OCI-LY7 (cell line): ENCODE data around the gene APRT.

Experiments used
- EZH2phosphoT487 ChIP-seq: fragments of 200-600 bp; sonication (generic); IDR thresholded peaks from 2 replicates; pipeline ENCODE4 v1.6.1; 2018; ENCODE audit warnings: low read depth, borderline replicate concordance, mild to moderate bottlenecking, mixed run types, antibody characterized with exemption, low read length, moderate library complexity, mixed read lengths
- TF ChIP-seq, protein P1 (sequence below): fragments of 200-600 bp; sonication (generic); conservative IDR thresholded peaks from 2 replicates; pipeline ENCODE4 v1.5.1; 2014; ENCODE audit warnings: mild to moderate bottlenecking, antibody characterized with exemption, low read length, moderate library complexity, mixed read lengths

DNA sequence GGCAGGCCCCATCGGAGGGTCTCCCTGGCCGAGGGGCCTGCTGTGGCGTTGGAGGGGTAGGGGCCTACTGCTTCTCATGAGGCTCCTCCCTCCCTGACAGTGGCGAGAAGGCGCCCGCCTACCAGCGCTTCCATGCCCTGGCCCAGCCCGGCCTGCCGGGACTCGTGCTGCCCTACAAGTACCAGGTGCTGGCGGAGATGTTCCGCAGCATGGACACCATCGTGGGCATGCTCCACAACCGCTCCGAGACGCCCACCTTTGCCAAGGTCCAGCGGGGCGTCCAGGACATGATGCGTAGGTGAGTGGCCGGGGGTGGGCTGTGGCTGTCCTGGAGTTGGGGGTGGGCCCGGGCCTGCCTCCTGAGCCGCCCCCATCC, 6.4 kb downstream of the APRT start:
- TF ChIP-seq, protein P1, sequence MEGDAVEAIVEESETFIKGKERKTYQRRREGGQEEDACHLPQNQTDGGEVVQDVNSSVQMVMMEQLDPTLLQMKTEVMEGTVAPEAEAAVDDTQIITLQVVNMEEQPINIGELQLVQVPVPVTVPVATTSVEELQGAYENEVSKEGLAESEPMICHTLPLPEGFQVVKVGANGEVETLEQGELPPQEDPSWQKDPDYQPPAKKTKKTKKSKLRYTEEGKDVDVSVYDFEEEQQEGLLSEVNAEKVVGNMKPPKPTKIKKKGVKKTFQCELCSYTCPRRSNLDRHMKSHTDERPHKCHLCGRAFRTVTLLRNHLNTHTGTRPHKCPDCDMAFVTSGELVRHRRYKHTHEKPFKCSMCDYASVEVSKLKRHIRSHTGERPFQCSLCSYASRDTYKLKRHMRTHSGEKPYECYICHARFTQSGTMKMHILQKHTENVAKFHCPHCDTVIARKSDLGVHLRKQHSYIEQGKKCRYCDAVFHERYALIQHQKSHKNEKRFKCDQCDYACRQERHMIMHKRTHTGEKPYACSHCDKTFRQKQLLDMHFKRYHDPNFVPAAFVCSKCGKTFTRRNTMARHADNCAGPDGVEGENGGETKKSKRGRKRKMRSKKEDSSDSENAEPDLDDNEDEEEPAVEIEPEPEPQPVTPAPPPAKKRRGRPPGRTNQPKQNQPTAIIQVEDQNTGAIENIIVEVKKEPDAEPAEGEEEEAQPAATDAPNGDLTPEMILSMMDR = no peak
- no peak for TF ChIP-seq EZH2phosphoT487
